Gastroesophageal sphincter (tissue), 4 donors: ENCODE measurements around the gene TSPAN10. TPM values are rescaled to one million over a fixed set of nuclear protein-coding genes. Genes with fewer than 3 reads are reported as not detected.

Experiments used
- ATAC-seq: fragments of 150-250 bp; one replicate; pipeline ENCODE4 v1.9.1; 2016; ENCODE audit warnings: mild to moderate bottlenecking, moderate library complexity
- H3K27ac ChIP-seq, 4 donors: fragments of 200-600 bp; sonication (generic) in 3 of 4; 1 replicate in 3 of 4; 2 replicates in 1 of 4; pipeline ENCODE4 v1.5.1; 2016 to 2019
- H3K27me3 ChIP-seq: fragments of 200-600 bp; sonication (generic); one replicate; pipeline ENCODE4 v1.5.1; 2019
- H3K36me3 ChIP-seq, 2 donors: fragments of 200-600 bp; sonication (generic); one replicate each; pipeline ENCODE4 v1.5.1; 2019; ENCODE audit warnings: control low read depth in 1 of 2
- H3K4me1 ChIP-seq, 3 donors: fragments of 200-600 bp; sonication (generic); 1 replicate in 2 of 3; 2 replicates in 1 of 3; pipeline ENCODE4 v1.5.1; 2016 to 2019; ENCODE audit warnings: control low read depth in 2 of 3
- H3K4me3 ChIP-seq, 2 donors: fragments of 200-600 bp; sonication (generic); one replicate each; pipeline ENCODE4 v1.5.1; 2019; ENCODE audit warnings: mild to moderate bottlenecking in 1 of 2, moderate library complexity in 1 of 2
- H3K9me3 ChIP-seq, 3 donors: fragments of 200-600 bp; sonication (generic); one replicate each; pipeline ENCODE4 v1.5.1; 2017 to 2019; ENCODE audit warnings: control low read depth in 2 of 3
- CTCF ChIP-seq, 4 experiments: fragments of 200-600 bp in 2 of 4; fragments of 450-650 bp in 2 of 4; sonication (generic) in 1 of 4; IDR thresholded peaks; one replicate each; pipeline ENCODE4 v1.5.1; 2017 to 2019; ENCODE audit warnings: antibody characterized with exemption in 4 of 4, mild to moderate bottlenecking in 2 of 4, moderate library complexity in 2 of 4
- EP300 ChIP-seq: sonication (generic); formaldehyde crosslinking; IDR thresholded peaks from one replicate; pipeline ENCODE4 v1.6.1; 2017; ENCODE audit warnings: antibody characterized with exemption, mild to moderate bottlenecking
- POLR2A ChIP-seq, 2 donors: fragments of 450-650 bp; IDR thresholded peaks; one replicate each; pipeline ENCODE4 v1.6.1; 2017; ENCODE audit warnings: antibody characterized with exemption in 2 of 2, mild to moderate bottlenecking in 2 of 2, moderate library complexity in 1 of 2
- POLR2AphosphoS5 ChIP-seq: sonication (generic); formaldehyde crosslinking; IDR thresholded peaks from one replicate; pipeline ENCODE4 v1.6.1; 2017; ENCODE audit warnings: antibody characterized with exemption
- WGBS, 2 donors: methylation state at CpG; one replicate each; pipeline ENCODE4 v1.1.5; 2018; ENCODE audit warnings: low coverage in 1 of 2; 5-methylcytosine and 5-hydroxymethylcytosine counted together
- small RNA-seq, 4 donors: library from RNA; depleted of rRNA; stranded (forward); fragments of <200 nt; gene quantifications; one replicate each; pipeline ENCODE3, GENCODE V24; 2016
- total RNA-seq, 4 donors: library from RNA; depleted of rRNA; stranded (reverse); fragments of >200 nt; gene quantifications; one replicate each; pipeline ENCODE4 v1.1.0, GENCODE V29; 2016

The TSPAN10 gene
- total RNA-seq, 4 donors from 2014 or later: 0.27 to 0.89 (median 0.30) TPM; not detected in 1

- 93% methylated on average over 3 of the region's 40 CpGs; no CpG with 5 or more reads in 1 of the 2 donors for WGBS, 2 donors
- no peak overlapping the region for H3K27ac ChIP-seq
- H3K27me3 ChIP-seq: no peaks in the 10 kb centered on the region
- peaks cover 0 to 11% (median 5%) of the 10 kb centered on the region in 3 donors for H3K4me1 ChIP-seq
- ATAC-seq: no peak
- TF ChIP-seq EP300 (no peak), POLR2AphosphoS5 (no peak), CTCF (IDR thresholded peaks at IDR 0.05) (no peak)
- no peaks in the 10 kb centered on the region for H3K9me3 ChIP-seq
- H3K4me3 ChIP-seq: no peak overlapping the region
- peaks cover 0 to 98% of the 10 kb centered on the region in 2 donors for H3K36me3 ChIP-seq
Observed at GRCh38 chr17:81696218-81696941, 59.4 kb downstream of the TSPAN10 start.

DNA sequence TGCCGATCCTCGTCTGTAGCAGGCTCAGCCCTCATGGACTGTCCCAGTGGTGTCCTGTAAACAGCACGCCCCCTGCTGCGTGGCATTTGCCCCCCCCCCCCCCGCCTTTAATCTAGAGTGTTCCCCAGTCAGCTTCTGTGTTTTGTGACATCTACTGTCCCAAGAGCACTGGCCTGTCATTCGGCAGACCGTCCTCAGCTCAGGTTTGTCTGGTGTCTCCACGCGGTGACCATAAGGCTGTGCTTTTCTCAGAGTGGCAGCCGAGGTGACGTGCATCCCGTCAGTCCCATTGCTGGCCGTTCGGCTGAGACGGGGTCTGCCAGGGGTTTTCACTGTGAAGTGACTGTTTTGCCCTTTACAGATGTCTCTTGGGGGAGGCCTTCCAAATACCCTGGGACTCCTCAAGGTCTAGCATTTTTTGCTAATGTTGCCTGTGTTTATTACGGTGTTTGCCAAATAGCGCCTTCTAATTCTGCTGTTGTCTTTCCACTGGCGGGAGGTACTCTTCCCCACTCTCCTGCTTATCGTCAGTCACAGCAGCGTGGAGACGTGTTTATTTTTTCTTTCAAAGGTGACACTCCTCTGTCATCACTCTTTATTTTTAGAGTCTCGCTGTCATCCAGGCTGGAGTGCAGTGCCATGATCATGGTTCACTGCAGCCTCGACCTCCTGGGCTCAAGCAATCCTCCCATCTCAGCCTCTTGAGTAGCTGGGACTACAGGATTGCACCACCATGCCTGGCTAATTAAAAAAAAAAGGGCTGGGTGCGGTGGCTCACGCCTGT lies 60.5 kb downstream of the TSPAN10 start:
- Histone ChIP-seq H3K4me3 (no peak overlapping the region), H3K27ac (no peak overlapping the region), H3K27me3 (no peaks in the 10 kb centered on the region), H3K36me3 (peaks cover 0 to 97% of the 10 kb centered on the region in 2 donors), H3K9me3 (no peaks in the 10 kb centered on the region), H3K4me1 (peaks cover 0 to 22% (median 16%) of the 10 kb centered on the region in 3 donors)
- ATAC-seq: no peak
- WGBS, 2 donors: 84 to 88% methylated on average over 6 of the region's 25 CpGs
- TF ChIP-seq POLR2AphosphoS5 (no peak), EP300 (no peak), CTCF (IDR thresholded peaks at IDR 0.05) (no peak), POLR2A (IDR thresholded peaks at IDR 0.05) (no peak)

Small RNA genes lying within 50 kb of the gene (small RNA-seq; reads per million reads assigned to genes)
- 0 to 0.51 (median 0.24) reads per million in 4 donors for gene MIR6786

Other genes starting within 250 kb of the TSPAN10 start
- 10 to 100 TPM; 17.5 to 34.3 (median 19.5) TPM for gene BAHCC1, start 241.7 kb upstream of the TSPAN10 start, total RNA-seq
- 1,000 to 10,000 TPM in 3 of 4 donors, 100 to 1,000 TPM in 1; 829 to 1,848 (median 1,550) TPM for gene ACTG1, start 124.4 kb upstream of the TSPAN10 start, total RNA-seq
- gene FSCN2, start 108.8 kb upstream of the TSPAN10 start, total RNA-seq: 1 to 10 TPM in 2 of 4 donors, under 1 TPM in 2; 0.49 to 2.1 (median 1.0) TPM
- 10 to 100 TPM; 14.6 to 32.1 (median 20.7) TPM for gene FAAP100, start 84.8 kb upstream of the TSPAN10 start, total RNA-seq
- gene NPLOC4, start 84 bp upstream of the TSPAN10 start, total RNA-seq: 10 to 100 TPM; 49.5 to 83.8 (median 58.0) TPM
- under 1 TPM in 1 of 4 donors, not detected in 3; 0.62 TPM for gene PDE6G, start 19.3 kb downstream of the TSPAN10 start, total RNA-seq
- 10 to 100 TPM; 19.4 to 31.8 (median 25.3) TPM for gene OXLD1, start 29.4 kb downstream of the TSPAN10 start, total RNA-seq
- gene CCDC137, start 29.5 kb downstream of the TSPAN10 start, total RNA-seq: 10 to 100 TPM in 2 of 4 donors, 1 to 10 TPM in 2; 8.2 to 16.1 (median 11.4) TPM
- gene ARL16, start 46.6 kb downstream of the TSPAN10 start, total RNA-seq: 10 to 100 TPM; 26.2 to 52.8 (median 30.2) TPM
- gene HGS, start 46.8 kb downstream of the TSPAN10 start, total RNA-seq: 10 to 100 TPM; 51.5 to 90.5 (median 66.6) TPM
- gene MRPL12, start 66.2 kb downstream of the TSPAN10 start, total RNA-seq: 10 to 100 TPM; 27.5 to 42.9 (median 29.3) TPM
- 1 to 10 TPM; 3.0 to 8.8 (median 5.0) TPM for gene SLC25A10, start 75.1 kb downstream of the TSPAN10 start, total RNA-seq
- under 1 TPM in 1 of 4 donors, not detected in 3; 0.47 TPM for gene GCGR, start 167.0 kb downstream of the TSPAN10 start, total RNA-seq
- gene MCRIP1, start 196.1 kb downstream of the TSPAN10 start, total RNA-seq: 100 to 1,000 TPM in 1 of 4 donors, 10 to 100 TPM in 3; 70.4 to 131 (median 85.9) TPM
- gene PPP1R27, start 197.9 kb downstream of the TSPAN10 start, total RNA-seq: not detected
- 100 to 1,000 TPM; 257 to 365 (median 324) TPM for gene P4HB, start 223.3 kb downstream of the TSPAN10 start, total RNA-seq
- gene ARHGDIA, start 234.1 kb downstream of the TSPAN10 start, total RNA-seq: 100 to 1,000 TPM; 120 to 219 (median 169) TPM